ENCODE results near the gene OR6J1. TPM values are rescaled to one million over a fixed set of nuclear protein-coding genes. Genes with fewer than 3 reads are reported as not detected.
"Not testable (repeated sequence)": the region's sequence is repeated elsewhere in the genome, so short reads cannot be mapped to it uniquely, and the experiment has no call there.

OR6J1 gene
- under 1 TPM; 0.16 to 0.33 (median 0.22) TPM for polyA plus RNA-seq (ENCODE audit: insufficient read length in 3 of 3)
- long read RNA-seq, donor 1 = 0 reads
- long read RNA-seq, donor 2 = 0 reads
- long read RNA-seq, donor 3 = 0 reads
- long read RNA-seq, donor 4 = 0 reads
- long read RNA-seq, donor 5 = 0 reads
- long read RNA-seq, donor 6 = 0 reads
- long read RNA-seq, donor 7 = 0 reads
- long read RNA-seq, donor 8 = 0 reads
- long read RNA-seq, donor 9 = 0 reads
- long read RNA-seq, donor 10 = 0 reads
- long read RNA-seq, donor 11 = 0 reads
- long read RNA-seq, donor 12 = 0 reads
- long read RNA-seq, donor 13 = 0 reads
- long read RNA-seq, donor 14 = 0 reads
- long read RNA-seq, donor 15 = 0 reads
- long read RNA-seq, donor 16 = 0 reads

GRCh38 chr14:22644305-22644635 lies at the start of gene OR6J1:
TSS of gene OR6J1 (minus strand) at chr14:22644352. CDS start at chr14:22634811, 9,541 bp downstream.
- DNase-seq (ENCODE audit: extremely low read depth in 1 of 11, low read depth in 9 of 11, low spot score in 4 of 11) = no peak

- no peak for DNase-seq (ENCODE audit: extremely low read depth in 1 of 11, low read depth in 9 of 11, low spot score in 4 of 11)
Measured at GRCh38 chr14:22692194-22692593, 48.0 kb upstream of the OR6J1 start.

- no peak for DNase-seq (ENCODE audit: extremely low read depth in 1 of 11, low read depth in 9 of 11, low spot score in 4 of 11)
Measured at GRCh38 chr14:22691171-22691570, 47.0 kb upstream of the OR6J1 start.

GRCh38 chr14:22689199-22689598 lies 45.0 kb upstream of the OR6J1 start:
- no peak for DNase-seq (ENCODE audit: extremely low read depth in 1 of 11, low read depth in 9 of 11, low spot score in 4 of 11)

- DNase-seq (ENCODE audit: extremely low read depth in 1 of 11, low read depth in 9 of 11, low spot score in 4 of 11) = not testable (repeated sequence)
Measured at GRCh38 chr14:22687969-22688368, 43.8 kb upstream of the OR6J1 start.

- not testable (repeated sequence) for DNase-seq (ENCODE audit: extremely low read depth in 1 of 11, low read depth in 9 of 11, low spot score in 4 of 11)
Measured at GRCh38 chr14:22686176-22686611, 42.0 kb upstream of the OR6J1 start.

- no peak for DNase-seq (ENCODE audit: extremely low read depth in 1 of 11, low read depth in 9 of 11, low spot score in 4 of 11)
Measured at GRCh38 chr14:22685467-22685866, 41.3 kb upstream of the OR6J1 start.

GRCh38 chr14:22683428-22683827 lies 39.3 kb upstream of the OR6J1 start:
- not testable (repeated sequence) for DNase-seq (ENCODE audit: extremely low read depth in 1 of 11, low read depth in 9 of 11, low spot score in 4 of 11)

GRCh38 chr14:22678221-22678620 lies 34.1 kb upstream of the OR6J1 start:
- DNase-seq (ENCODE audit: extremely low read depth in 1 of 11, low read depth in 9 of 11, low spot score in 4 of 11) = no peak

- DNase-seq (ENCODE audit: extremely low read depth in 1 of 11, low read depth in 9 of 11, low spot score in 4 of 11) = not testable (repeated sequence)
Measured at GRCh38 chr14:22677551-22677950, 33.4 kb upstream of the OR6J1 start.

- DNase-seq (ENCODE audit: extremely low read depth in 1 of 11, low read depth in 9 of 11, low spot score in 4 of 11) = no peak
Measured at GRCh38 chr14:22671622-22672021, 27.5 kb upstream of the OR6J1 start.

GRCh38 chr14:22668863-22669262 lies 24.7 kb upstream of the OR6J1 start:
- DNase-seq (ENCODE audit: extremely low read depth in 1 of 11, low read depth in 9 of 11, low spot score in 4 of 11) = no peak

- no peak for DNase-seq (ENCODE audit: extremely low read depth in 1 of 11, low read depth in 9 of 11, low spot score in 4 of 11)
Measured at GRCh38 chr14:22668417-22668816, 24.3 kb upstream of the OR6J1 start.

- DNase-seq (ENCODE audit: extremely low read depth in 1 of 11, low read depth in 9 of 11, low spot score in 4 of 11) = no peak
Measured at GRCh38 chr14:22667881-22668280, 23.7 kb upstream of the OR6J1 start.

GRCh38 chr14:22666203-22666893 lies 22.2 kb upstream of the OR6J1 start:
- no peak for DNase-seq (ENCODE audit: extremely low read depth in 1 of 11, low read depth in 9 of 11, low spot score in 4 of 11)

- no peak for DNase-seq (ENCODE audit: extremely low read depth in 1 of 11, low read depth in 9 of 11, low spot score in 4 of 11)
Measured at GRCh38 chr14:22664261-22664660, 20.1 kb upstream of the OR6J1 start.

GRCh38 chr14:22660654-22661053 lies 16.5 kb upstream of the OR6J1 start:
- no peak for DNase-seq (ENCODE audit: extremely low read depth in 1 of 11, low read depth in 9 of 11, low spot score in 4 of 11)

- no peak for DNase-seq (ENCODE audit: extremely low read depth in 1 of 11, low read depth in 9 of 11, low spot score in 4 of 11)
Measured at GRCh38 chr14:22658946-22659345, 14.8 kb upstream of the OR6J1 start.

- no peak for DNase-seq (ENCODE audit: extremely low read depth in 1 of 11, low read depth in 9 of 11, low spot score in 4 of 11)
Measured at GRCh38 chr14:22657861-22658260, 13.7 kb upstream of the OR6J1 start.

GRCh38 chr14:22656945-22657731 lies 13.0 kb upstream of the OR6J1 start:
- DNase-seq (ENCODE audit: extremely low read depth in 1 of 11, low read depth in 9 of 11, low spot score in 4 of 11) = peak in 2 of 11 donors; percentile 18 to 39
